ENCODE results near the gene CTDSPL.

CTDSPL gene

DNA sequence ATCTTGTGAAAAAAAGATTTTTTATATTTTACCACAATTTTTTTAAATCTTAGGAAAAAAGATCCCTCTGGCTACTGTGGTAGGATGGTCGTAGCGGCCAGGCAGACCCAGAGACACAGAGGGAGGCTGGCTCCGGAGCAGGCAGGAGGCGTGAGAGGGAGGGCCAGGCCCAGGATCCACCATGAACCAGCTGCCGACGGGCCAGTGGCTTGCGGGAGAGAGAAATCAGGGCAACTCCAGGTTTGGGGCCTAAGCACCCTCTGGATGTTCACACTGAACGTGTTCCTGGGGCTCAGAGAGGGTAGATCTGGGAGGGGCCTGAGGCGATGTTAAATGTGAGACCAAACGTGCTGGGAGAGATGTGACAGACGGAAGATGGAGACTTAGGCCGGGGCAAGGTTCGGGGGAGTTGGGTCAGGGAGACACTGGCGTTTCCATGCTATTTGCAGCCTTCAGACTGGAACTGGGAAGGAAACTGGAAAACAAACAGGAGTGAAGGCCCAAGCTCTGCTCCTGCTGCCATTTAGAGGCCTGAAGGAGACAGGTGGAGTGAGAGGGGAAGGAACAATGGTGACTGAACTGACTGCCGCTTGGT is 127.3 kb downstream of the CTDSPL start:
- no peak for TF ChIP-seq JUND (IDR thresholded peaks at IDR 0.05; ENCODE audit: low read depth)
- no peak for DNase-seq (ENCODE audit: low read depth in 1 of 2, low spot score in 1 of 2)
- in situ Hi-C loops (cut with HindIII; ENCODE audit: low pct_unique_long_range_greater_than_20kb, low sequenced_read_pairs) = no loop called here

DNA sequence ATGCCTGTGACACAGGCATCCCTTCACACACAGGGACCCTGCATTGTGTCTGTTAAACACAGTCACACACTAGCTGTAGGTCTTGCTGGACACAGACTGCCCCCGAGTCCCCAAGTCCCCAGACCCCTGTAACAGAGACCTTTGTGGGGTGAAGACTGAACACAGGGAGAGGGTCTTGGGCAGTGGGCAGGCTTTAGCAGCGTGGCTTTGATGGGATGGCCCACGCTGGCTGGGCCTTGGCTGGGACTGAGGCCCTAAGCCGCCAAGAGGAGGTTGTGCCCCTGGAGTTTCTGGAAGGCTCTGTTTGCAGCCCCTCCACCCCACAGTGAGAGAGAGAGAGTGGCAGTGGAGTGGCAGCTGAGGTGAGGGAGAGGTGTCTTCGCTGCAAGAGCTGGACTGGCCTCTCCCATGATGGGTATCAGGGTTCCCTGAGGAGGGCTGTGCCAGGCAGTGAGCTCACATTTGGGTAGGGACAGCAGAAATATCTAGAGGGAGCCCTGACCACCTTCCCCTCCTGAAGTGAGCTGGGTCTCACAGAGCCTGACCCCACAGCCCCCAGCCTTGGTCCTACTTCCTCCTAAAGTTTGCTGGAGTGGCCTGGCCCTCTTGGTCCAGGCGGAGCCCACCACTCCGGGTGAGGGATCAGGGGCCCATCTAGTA is 128.3 kb downstream of the CTDSPL start:
- in situ Hi-C loops (cut with HindIII; ENCODE audit: low pct_unique_long_range_greater_than_20kb, low sequenced_read_pairs) = no loop called here
- no peak for DNase-seq (ENCODE audit: low read depth in 1 of 2, low spot score in 1 of 2)
- no peak for TF ChIP-seq JUND (IDR thresholded peaks at IDR 0.05; ENCODE audit: low read depth)

DNA sequence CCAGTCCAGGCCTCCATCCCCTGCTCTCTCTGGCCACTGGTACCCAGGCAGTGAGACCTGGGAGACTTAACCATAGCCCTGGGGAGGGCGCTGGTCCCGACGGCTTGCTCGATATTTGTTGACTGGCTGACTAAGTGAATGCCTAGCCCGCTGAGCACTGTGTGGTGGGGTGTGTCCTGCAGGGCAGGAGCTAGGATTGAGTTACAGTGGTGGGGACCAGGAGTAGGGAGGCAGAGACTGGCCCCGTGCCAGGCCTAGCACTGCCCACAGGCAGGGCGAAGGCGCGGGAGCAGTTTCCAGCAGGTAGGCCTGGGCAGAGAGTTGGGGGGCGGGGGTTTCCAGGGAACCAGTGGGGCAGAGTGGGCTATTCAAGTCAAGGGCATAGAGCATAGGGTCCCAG is 128.8 kb downstream of the CTDSPL start, which contains the start of gene VILL:
VILL (plus strand) TSS at position 260 of the 400 bp plus-strand sequence. CDS start 2,887 bp downstream, outside the sequence.
- no peak for DNase-seq (ENCODE audit: low read depth in 1 of 2, low spot score in 1 of 2)
- no peak for TF ChIP-seq JUND (IDR thresholded peaks at IDR 0.05; ENCODE audit: low read depth)
- in situ Hi-C loops (cut with HindIII; ENCODE audit: low pct_unique_long_range_greater_than_20kb, low sequenced_read_pairs) = no loop called here

DNA sequence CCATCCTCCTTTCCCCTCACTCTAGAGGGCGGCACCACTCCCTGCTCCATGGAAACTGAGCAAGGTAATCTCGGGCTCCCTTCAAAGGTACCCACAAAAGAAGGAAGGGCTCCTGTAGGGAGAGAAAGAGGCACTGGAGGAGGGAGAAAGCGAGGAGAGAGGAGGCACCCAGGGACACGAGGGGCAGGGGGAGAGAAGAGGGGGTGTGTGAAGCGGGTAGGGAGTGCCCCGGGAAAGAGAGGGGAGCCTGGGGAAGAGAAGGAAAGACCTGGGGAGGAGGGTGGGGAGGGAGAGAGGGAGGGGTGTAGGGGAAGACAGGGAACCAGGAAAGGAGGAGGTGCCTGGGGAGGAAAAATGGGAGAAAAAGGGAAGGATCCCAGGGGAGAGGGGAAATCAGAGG is 129.4 kb downstream of the CTDSPL start:
- TF ChIP-seq JUND (IDR thresholded peaks at IDR 0.05; ENCODE audit: low read depth) = no peak
- in situ Hi-C loops (cut with HindIII; ENCODE audit: low pct_unique_long_range_greater_than_20kb, low sequenced_read_pairs) = no loop called here
- DNase-seq (ENCODE audit: low read depth in 1 of 2, low spot score in 1 of 2) = no peak

DNA sequence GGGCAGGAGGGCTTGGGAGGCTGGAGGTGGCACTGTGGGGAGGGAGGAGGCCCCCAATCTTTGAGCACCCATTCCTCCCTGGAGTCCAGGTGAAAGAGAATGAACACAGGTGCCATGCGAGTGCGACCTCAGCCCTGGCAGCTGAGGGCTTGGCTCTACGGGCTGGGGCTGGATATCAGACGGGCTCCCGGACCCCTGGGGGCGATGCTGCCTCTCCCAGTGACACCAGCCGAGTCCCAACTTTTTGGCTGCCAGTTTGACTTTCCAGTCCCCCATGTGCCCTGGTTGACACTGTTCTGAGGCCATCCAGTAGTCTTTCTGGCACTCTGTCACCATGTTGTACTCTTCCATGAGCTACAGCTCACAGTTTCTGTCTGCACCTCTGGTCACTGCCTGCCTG is 130.1 kb downstream of the CTDSPL start:
- no peak for TF ChIP-seq JUND (IDR thresholded peaks at IDR 0.05; ENCODE audit: low read depth)

DNA sequence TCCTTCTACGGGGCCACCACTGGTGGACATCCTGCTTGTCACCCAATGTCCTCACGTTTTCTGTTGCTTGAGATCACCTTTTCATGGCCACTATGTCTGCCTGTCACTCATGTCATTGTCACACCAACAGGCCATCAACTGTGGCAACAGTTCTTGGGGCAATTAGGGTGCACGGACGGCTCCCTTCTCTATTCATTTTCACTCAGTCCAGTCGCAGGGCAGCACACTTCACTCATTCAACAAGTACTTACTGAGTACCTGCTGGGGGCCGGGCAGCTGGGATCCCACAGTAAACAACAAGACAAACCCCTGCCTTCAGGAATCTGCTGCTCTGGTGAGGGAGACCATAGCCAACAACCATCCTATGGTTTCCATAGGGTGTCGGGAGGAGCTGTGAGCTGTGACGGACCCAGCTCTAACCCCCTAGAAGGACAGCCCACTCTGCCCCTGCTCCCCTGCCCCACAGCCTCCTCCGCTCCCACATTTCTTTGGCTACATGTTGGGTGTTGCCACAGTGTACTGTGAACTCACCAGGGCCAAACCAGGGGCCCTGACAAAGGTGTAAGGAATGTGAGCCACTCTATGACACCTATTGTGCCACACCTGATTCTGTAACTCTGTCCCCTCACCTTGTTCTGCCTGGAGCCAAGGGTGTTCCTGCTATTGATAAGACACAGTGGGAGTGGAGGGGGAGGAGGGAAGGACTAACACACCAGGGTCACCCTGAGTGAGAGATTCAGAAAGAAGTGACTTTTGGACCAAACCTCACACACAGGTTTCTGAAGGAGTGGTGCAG is 130.8 kb downstream of the CTDSPL start:
- no peak for DNase-seq (ENCODE audit: low read depth in 1 of 2, low spot score in 1 of 2)
- TF ChIP-seq JUND (IDR thresholded peaks at IDR 0.05; ENCODE audit: low read depth) = no peak
- in situ Hi-C loops (cut with HindIII; ENCODE audit: low pct_unique_long_range_greater_than_20kb, low sequenced_read_pairs) = no loop called here

More for the DNA sequence above, 130.1 kb downstream of the CTDSPL start:
- in situ Hi-C loops (cut with HindIII; ENCODE audit: low pct_unique_long_range_greater_than_20kb, low sequenced_read_pairs) = no loop called here
- no peak for DNase-seq (ENCODE audit: low read depth in 1 of 2, low spot score in 1 of 2)

DNA sequence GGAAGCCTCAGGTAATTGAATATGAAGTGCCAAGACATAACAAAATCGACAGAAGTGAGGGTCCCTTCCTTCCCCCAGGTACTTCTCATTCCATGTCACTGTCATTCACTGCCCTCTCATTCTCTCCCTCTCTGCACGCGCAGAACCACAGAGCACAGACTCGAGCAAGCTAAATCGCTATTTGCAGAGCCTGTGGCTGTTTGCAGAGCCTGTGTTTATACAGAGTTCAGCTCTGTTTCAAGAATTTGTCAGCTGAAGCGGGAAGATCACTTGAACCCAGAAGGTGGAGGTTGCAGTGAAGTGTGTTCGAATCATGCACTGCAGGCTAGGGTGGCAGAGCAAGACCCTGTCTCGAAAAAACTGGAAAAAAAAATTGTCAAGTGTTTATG is 131.4 kb downstream of the CTDSPL start:
- TF ChIP-seq JUND (IDR thresholded peaks at IDR 0.05; ENCODE audit: low read depth) = no peak
- in situ Hi-C loops (cut with HindIII; ENCODE audit: low pct_unique_long_range_greater_than_20kb, low sequenced_read_pairs) = no loop called here
- peak in 1 of 2 experiments; percentile 37 for DNase-seq (ENCODE audit: low read depth in 1 of 2, low spot score in 1 of 2)

DNA sequence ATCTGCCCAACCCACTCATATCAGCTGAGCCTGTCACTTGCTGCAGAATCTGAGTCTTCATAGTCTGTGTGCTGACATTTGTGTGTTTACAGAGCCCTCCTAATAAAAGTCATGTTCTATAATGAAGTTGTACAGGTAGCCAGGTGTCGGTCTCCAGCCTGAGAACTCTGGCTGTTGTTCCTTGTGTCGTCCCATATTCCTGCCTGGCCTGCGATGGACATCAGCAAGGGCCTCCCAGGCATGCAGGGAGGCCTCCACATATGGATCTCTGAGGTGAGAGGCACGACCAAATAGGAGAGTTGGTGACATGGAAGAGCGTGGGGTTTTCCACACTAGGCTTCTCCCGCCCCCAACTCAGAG is 131.8 kb downstream of the CTDSPL start:
- no peak for DNase-seq (ENCODE audit: low read depth in 1 of 2, low spot score in 1 of 2)
- in situ Hi-C loops (cut with HindIII; ENCODE audit: low pct_unique_long_range_greater_than_20kb, low sequenced_read_pairs) = no loop called here
- no peak for TF ChIP-seq JUND (IDR thresholded peaks at IDR 0.05; ENCODE audit: low read depth)

DNA sequence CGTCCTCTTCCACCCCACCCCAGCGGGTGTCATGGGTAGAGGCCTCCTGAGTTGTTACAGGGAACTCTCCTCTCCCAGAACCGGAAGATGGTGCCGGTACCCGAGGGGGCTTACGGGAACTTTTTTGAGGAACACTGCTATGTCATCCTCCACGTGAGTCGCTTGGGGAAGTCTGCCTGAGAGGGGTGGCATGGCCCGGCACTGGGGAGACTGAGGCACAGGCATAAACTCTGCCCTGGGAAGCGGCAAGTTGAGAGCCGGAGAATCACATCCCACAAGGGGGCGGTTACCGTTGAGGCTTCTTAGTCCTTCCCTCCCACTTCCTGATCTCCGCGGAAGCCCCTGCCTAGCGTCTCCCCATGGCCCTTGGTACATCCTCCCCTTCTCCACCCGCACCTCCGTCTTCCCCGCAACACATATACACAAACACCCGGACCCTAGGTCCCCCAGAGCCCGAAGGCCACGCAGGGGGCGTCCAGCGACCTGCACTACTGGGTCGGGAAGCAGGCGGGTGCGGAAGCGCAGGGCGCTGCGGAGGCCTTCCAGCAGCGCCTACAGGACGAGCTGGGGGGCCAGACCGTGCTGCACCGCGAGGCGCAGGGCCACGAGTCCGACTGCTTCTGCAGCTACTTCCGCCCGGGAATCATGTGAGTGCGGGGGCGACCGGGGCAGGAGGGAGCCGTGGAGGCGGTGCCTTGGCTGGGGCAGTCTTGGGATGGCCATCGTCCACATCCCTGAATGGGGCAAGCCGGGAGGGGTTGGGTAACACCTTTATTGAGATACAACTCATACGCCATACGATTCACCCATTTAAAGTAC is 132.3 kb downstream of the CTDSPL start:
- TF ChIP-seq JUND (IDR thresholded peaks at IDR 0.05; ENCODE audit: low read depth) = no peak
- in situ Hi-C loops (cut with HindIII; ENCODE audit: low pct_unique_long_range_greater_than_20kb, low sequenced_read_pairs) = no loop called here
- DNase-seq (ENCODE audit: low read depth in 1 of 2, low spot score in 1 of 2) = no peak

DNA sequence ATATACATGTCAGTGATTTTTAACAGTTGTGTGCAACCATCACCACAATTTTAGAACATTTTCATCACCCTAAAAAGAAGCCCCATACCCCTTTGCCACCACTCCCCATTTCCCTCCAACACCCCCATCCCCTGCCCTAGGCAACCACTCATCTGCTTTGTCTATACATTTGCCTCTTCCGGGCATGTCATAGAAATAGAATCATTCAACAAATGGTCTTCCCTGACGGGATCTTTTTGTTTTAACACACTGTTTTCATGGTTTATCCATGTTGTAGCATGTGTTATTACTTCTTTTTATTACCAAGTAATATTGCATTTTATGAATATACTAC is 132.9 kb downstream of the CTDSPL start:
- in situ Hi-C loops (cut with HindIII; ENCODE audit: low pct_unique_long_range_greater_than_20kb, low sequenced_read_pairs) = no loop called here
- DNase-seq (ENCODE audit: low read depth in 1 of 2, low spot score in 1 of 2) = no peak
- no peak for TF ChIP-seq JUND (IDR thresholded peaks at IDR 0.05; ENCODE audit: low read depth)

DNA sequence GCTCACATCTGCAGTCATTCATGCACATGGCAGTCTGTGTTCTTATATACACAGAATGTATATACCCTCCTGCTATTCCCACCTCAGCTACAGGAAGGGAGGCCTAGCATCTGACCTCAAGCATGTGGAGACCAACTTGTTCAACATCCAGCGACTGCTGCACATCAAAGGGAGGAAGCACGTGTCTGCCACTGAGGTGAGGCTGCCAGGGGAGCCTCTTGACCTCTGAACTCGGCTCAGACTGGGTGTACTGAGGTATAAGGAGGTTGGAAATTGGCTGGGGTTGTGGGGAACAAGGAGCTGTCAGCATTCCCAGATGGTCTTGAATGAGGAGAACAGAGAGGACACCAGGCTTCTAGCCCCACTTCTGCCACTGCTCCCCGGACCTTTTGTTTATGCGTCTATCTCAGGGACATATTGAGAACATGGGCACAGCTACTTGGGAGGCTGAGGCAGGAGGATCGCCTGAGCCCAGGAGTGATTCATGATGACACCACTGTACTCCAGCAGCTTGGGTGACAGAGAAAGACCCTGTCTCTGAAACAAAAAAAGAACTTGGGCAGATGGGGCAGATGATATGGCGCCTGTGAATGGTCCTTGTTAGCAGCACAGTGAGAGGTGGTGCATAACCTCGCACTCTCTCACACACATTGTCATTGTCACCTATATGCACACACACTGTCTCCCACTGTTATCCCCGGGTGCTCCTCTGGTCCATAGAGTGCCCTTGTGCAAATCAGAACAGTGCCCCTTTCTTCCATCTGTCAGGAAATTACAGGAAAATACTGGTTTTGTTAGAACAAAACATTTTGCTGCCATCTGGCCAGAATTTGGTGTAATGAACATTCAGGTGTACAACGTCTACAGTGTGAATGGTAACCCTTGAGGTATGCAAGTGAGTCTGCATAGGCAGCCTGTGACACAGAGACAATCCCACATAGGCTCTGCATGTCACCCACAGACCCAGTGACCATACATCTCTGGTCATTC is 134.3 kb downstream of the CTDSPL start:
- no peak for DNase-seq (ENCODE audit: low read depth in 1 of 2, low spot score in 1 of 2)
- TF ChIP-seq JUND (IDR thresholded peaks at IDR 0.05; ENCODE audit: low read depth) = no peak
- in situ Hi-C loops (cut with HindIII; ENCODE audit: low pct_unique_long_range_greater_than_20kb, low sequenced_read_pairs) = no loop called here

All from T47D (cell line).